Measurements from ENCODE around the gene MYO1A.
A peak's percentile ranks its signal among the peaks of the same experiment; 100 is the strongest.

MYO1A gene

DNA sequence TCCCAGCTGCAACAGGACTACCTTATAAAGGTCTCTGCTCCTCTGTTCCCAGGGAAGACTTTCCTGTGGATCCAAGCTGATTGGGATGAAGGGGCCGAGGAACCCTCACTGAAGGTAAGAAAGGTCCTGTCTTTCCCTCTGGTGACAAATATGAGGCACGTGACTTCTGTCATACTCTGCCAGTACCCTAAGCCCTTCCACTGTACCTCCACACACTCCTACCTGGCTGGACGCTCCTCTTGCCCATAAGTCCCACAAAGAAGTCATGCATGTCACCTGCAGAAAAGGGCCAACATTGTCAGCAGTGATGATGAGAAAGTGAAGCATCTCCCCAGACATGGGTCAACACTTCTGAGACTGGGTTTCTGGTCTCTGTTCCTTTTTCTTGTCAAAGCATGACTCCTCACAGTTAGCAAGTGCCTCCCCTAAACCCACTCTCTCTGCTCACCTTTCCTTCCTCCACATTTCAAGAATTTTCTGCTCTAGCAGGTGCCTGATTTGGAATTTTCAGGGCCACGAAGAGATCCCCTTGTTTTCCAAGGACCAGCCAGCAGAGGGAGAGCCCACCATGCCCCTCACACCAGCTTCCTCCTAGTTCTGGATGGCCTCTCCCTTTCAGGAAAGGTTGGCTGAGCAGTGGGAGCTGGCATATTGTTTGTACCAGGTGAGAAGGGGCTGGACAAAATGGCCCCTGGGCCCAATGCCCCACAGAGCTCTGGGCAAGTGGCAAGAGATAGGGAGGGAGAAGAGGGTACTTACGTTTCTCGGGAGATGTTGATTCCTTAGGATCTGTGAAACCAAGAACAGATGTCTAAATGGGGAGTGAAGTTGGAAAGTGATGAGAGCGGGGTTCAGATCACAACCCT, 37.1 kb downstream of the MYO1A start:
- DNase-seq (ENCODE audit: low read depth) = no peak

DNA sequence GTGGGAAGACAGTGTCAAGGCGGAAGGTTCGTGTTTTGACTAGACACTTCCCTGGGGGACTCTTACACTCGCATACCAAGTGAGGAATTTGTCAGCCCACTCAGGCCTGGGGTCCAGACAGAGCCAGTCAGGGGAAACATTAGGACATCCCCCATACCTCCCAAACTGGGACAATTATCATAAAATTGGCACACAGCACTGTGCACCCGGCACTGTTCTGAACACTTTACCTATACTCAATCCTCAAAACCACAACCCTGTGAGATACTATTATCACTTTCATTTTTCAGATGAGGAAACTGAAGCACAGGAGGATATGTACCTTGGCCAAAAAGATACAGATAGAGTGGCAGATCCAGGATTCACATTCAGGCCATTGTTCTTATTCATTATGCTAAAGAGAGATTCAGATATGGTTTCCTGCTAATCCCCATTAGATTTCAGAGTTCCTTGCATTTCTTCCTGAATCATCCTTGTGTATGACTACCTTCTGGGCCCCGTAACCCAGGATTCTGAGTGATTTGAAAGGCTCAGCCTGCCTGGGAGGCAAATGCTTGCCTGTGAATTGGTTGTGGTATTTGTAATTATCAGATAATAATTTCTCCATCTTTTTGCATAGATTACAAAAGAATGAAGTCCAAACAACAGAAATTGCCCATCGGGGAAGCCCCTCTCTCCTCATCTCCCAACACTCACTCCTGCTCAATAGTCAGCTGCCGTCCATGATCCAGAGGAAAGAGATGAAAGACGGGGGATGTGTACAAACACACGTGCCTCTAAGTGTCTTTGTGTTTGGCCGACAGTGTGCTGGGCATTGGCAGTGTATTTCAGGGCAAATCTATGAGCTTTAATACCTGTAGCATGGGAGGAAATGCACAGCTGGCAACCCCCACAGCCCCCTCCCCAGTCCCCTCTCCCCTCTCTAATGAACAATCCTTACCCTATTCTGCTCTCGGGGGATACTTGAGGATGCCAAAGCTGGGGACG, 38.2 kb downstream of the MYO1A start:
- no peak for DNase-seq (ENCODE audit: low read depth)

GRCh38 chr12:57010627-57011247, 39.2 kb downstream of the MYO1A start:
- no peak for DNase-seq (ENCODE audit: low read depth)

GRCh38 chr12:57009949-57010626, 39.8 kb downstream of the MYO1A start:
- DNase-seq (ENCODE audit: low read depth) = no peak

DNA sequence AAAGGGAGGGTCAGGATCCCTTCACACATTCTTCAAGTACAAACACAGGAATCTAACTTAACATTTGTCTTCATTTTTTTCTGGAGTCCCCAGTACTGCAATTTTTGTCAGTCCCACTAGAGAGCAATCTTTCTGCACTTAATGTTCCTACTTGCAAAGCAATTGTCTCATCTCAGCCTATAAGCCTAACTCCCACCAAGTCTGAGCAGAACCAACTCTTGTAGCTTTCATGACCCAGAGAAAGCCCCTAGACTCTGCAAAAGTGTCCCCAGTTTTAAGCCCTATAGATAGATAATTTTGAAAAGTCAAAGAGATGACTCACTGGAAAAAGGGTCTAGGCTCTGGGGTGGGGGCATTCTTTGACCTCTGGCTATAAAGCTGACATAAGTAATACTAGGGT, 41.8 kb downstream of the MYO1A start:
- DNase-seq (ENCODE audit: low read depth) = no peak

DNA sequence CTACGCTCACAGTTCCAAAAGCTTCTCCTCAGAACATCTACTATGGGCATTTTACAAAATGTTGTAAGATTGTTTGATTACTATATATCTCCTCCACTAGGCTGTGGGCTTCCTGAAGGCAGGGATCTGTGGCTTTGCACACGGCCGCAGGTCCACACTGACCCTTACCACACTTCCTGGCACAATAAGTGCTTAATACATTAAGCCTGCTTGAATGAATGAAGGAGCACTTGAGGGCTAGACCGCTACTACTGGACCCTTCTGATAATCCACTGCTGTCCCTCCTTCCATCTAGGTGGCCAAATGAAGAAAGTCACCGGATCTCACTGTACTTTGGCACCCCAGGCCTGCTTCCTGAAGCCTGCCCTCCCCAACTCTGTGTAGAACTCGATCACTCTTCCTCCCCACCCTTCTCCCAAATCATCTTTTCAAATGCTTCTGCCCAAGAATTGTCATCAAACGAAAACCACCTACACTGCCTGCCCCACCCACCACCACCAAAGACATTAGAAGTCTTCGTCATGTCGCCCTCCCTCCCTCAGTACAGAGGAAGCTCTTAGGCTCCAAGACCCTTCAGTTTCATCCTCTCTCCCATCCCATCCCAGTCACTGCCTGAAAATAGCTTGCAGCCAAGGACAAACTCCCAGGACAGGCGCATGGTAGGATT, 43.0 kb downstream of the MYO1A start:
- no peak for DNase-seq (ENCODE audit: low read depth)

- DNase-seq (ENCODE audit: low read depth) = peak; percentile 69
Observed at GRCh38 chr12:57005980-57006808, 43.7 kb downstream of the MYO1A start, which contains the start of gene ZBTB39. ZBTB39 (minus strand) TSS chr12:57006546; CDS start chr12:57004917, 1,629 bp downstream.

DNA sequence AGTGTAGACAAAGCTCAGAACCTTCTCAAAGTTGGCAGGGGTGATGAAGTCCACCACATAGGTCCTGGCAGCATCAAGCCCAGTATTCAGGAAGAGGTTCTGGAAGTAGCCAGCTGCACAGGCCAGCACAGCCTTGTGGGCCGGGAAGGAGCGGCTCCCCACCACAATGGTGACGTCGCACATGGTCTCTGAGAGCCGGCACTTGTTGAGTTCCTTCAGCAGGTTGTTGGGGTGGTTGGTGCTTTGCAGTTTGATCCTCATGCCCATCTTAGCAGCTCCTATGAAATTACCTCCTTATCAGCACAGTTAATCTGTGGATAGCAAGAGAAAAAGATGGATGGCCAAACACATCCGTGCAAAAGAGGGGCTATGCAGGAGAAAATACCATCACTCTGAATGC, 45.3 kb downstream of the MYO1A start:
- no peak for DNase-seq (ENCODE audit: low read depth)

DNA sequence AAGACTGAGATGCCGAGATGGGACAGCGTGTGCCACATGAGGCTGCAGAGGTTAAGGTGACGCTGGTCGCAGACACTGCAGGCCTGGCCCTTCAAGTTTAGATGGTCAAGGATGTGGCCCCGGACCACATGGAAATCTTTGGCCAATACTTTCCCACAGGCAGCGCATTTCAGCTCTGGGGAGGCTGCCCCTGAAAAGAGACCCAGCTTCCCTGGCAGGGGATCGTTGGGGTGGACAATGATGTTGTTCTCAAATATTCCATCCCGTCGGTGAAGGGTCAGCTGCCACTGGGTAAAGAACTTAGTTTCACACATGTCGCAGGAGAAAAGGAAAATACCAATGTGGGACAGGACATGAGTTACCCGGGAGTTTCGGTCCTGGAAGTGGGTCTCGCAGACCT, 46.5 kb downstream of the MYO1A start:
- no peak for DNase-seq (ENCODE audit: low read depth)

DNA sequence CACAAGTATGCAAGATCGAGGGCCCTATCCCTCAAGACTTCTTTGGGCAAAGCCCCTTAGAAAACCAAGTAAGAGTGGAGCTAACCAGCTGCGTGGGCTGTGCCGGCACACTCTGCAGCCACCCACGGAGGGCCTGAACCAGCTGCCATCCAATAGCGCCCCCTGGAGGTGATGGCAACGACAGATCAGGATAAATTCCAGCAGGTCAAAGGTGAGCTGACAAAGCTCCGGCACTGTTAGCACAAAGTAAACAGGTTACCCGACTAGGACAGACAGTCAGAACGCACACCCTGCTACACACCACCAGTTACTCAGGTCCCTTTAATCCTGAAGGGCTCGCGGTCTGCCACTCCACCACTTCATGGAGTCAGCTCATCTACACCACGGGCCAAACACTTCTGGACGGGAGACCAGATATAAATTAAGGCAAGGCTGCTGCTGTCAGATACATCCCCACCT, 48.5 kb downstream of the MYO1A start:
- peak; percentile 67 for DNase-seq (ENCODE audit: low read depth)

- DNase-seq (ENCODE audit: low read depth) = no peak
Observed at GRCh38 chr12:57000393-57000792, 49.5 kb downstream of the MYO1A start.

GRCh38 chr12:56999456-56999855, 50.5 kb downstream of the MYO1A start:
- no peak for DNase-seq (ENCODE audit: low read depth)

DNA sequence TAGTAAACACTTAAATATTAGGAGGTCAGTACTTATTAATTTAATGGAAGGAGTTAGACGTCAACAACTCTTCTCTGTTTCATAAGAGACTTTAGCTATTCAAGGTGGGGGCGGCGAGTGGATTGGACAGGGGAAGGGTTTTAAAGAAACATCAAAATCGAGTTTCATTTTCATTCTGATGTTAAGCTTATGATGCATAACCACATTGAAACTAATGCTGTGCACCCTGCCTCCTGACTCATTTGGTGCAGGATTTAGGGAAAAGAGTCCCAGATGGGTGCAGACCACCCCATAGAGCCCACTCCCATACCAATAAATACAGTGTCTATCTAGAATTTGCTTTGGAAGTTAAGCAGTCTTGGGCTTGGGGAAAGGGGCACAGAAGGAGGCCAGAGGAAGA, 50.9 kb downstream of the MYO1A start:
- peak; percentile 40 for DNase-seq (ENCODE audit: low read depth)

GRCh38 chr12:56998316-56998715, 51.6 kb downstream of the MYO1A start:
- DNase-seq (ENCODE audit: low read depth) = no peak

GRCh38 chr12:56996793-56997545, 53.0 kb downstream of the MYO1A start:
- DNase-seq (ENCODE audit: low read depth) = no peak

DNA sequence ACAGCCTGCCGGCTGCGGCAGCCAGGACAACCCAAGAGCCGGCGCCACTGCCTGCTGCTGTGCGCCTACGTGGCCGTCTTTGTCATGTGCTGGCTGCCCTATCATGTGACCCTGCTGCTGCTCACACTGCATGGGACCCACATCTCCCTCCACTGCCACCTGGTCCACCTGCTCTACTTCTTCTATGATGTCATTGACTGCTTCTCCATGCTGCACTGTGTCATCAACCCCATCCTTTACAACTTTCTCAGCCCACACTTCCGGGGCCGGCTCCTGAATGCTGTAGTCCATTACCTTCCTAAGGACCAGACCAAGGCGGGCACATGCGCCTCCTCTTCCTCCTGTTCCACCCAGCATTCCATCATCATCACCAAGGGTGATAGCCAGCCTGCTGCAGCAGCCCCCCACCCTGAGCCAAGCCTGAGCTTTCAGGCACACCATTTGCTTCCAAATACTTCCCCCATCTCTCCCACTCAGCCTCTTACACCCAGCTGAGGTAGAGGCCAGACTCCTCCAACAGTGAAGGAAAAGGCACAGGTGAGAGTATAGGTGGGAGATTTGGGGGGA, 53.9 kb downstream of the MYO1A start:
- DNase-seq (ENCODE audit: low read depth) = no peak

GRCh38 chr12:56995201-56995929, 54.6 kb downstream of the MYO1A start:
- no peak for DNase-seq (ENCODE audit: low read depth)

GRCh38 chr12:56994231-56994746, 55.6 kb downstream of the MYO1A start:
- no peak for DNase-seq (ENCODE audit: low read depth)
